ENCODE results near the gene VPS4A.
A peak's percentile ranks its signal among the peaks of the same experiment; 100 is the strongest.
"Not testable (repeated sequence)": the region's sequence is repeated elsewhere in the genome, so short reads cannot be mapped to it uniquely, and the experiment has no call there.

Gene VPS4A

GRCh38 chr16:69327585-69328310, 16.6 kb downstream of the VPS4A start:
- no peak for DNase-seq (ENCODE audit: low read depth in 2 of 2)

GRCh38 chr16:69328854-69329316, 17.7 kb downstream of the VPS4A start:
- DNase-seq (ENCODE audit: low read depth in 2 of 2): no peak

- no peak for DNase-seq (ENCODE audit: low read depth in 2 of 2)
Observed at GRCh38 chr16:69329369-69330285, 18.5 kb downstream of the VPS4A start.

- peak; percentile 70 to 72 for DNase-seq (ENCODE audit: low read depth in 2 of 2)
Observed at GRCh38 chr16:69330286-69331109, 19.3 kb downstream of the VPS4A start, which contains the start of gene PDF. TSS of gene PDF (minus strand) at chr16:69330588. CDS start at chr16:69330570, 18 bp downstream.

- no peak for DNase-seq (ENCODE audit: low read depth in 2 of 2)
Observed at GRCh38 chr16:69334696-69335095, 23.5 kb downstream of the VPS4A start.

- no peak for DNase-seq (ENCODE audit: low read depth in 2 of 2)
Observed at GRCh38 chr16:69338557-69339288, 27.6 kb downstream of the VPS4A start.

GRCh38 chr16:69339289-69340094, 28.3 kb downstream of the VPS4A start, which contains the start of the genes COG8 and NIP7:
TSS of gene COG8 (minus strand) at chr16:69339564. CDS start at chr16:69339552, 12 bp downstream.
TSS of gene NIP7 (plus strand) at chr16:69339772. CDS start at chr16:69339830, 58 bp downstream.
- DNase-seq (ENCODE audit: low read depth in 2 of 2): peak; percentile 94 to 96

GRCh38 chr16:69340095-69340644, 29.0 kb downstream of the VPS4A start:
- DNase-seq (ENCODE audit: low read depth in 2 of 2): no peak

GRCh38 chr16:69344171-69344570, 33.0 kb downstream of the VPS4A start:
- DNase-seq (ENCODE audit: low read depth in 2 of 2): no peak

GRCh38 chr16:69345923-69346322, 34.8 kb downstream of the VPS4A start:
- no peak for DNase-seq (ENCODE audit: low read depth in 2 of 2)

- no peak for DNase-seq (ENCODE audit: low read depth in 2 of 2)
Observed at GRCh38 chr16:69346683-69347082, 35.5 kb downstream of the VPS4A start.

- DNase-seq (ENCODE audit: low read depth in 2 of 2): no peak
Observed at GRCh38 chr16:69348222-69348621, 37.1 kb downstream of the VPS4A start.

- no peak for DNase-seq (ENCODE audit: low read depth in 2 of 2)
Observed at GRCh38 chr16:69349536-69349935, 38.4 kb downstream of the VPS4A start.

GRCh38 chr16:69350536-69351133, 39.5 kb downstream of the VPS4A start:
- DNase-seq (ENCODE audit: low read depth in 2 of 2): no peak

- DNase-seq (ENCODE audit: low read depth in 2 of 2): no peak
Observed at GRCh38 chr16:69351309-69352027, 40.3 kb downstream of the VPS4A start, which contains the start of gene TMED6. TSS of gene TMED6 (minus strand) at chr16:69351786. CDS start at chr16:69351753, 33 bp downstream.

GRCh38 chr16:69360070-69360469, 48.9 kb downstream of the VPS4A start:
- not testable (repeated sequence) for DNase-seq (ENCODE audit: low read depth in 2 of 2)

- DNase-seq (ENCODE audit: low read depth in 2 of 2): no peak
Observed at GRCh38 chr16:69363281-69363717, 52.1 kb downstream of the VPS4A start.

- no peak for DNase-seq (ENCODE audit: low read depth in 2 of 2)
Observed at GRCh38 chr16:69364088-69364487, 52.9 kb downstream of the VPS4A start.
